ENCODE data around the gene SOX5. TPM values are rescaled to one million over a fixed set of nuclear protein-coding genes. Genes with fewer than 3 reads are reported as not detected.

Gene SOX5
- total RNA-seq, 4 donors from 2014 or later: 0.40 to 8.4 (median 2.2) TPM

GRCh38 chr12:23947395-23947794 is 2.1 kb downstream of the SOX5 start:
- Histone ChIP-seq H3K27me3 (peaks cover 0 to 30% (median 0%) of the 10 kb centered on the region in 4 donors), H3K4me1 (peaks cover 0 to 20% (median 5%) of the 10 kb centered on the region in 3 donors)

DNA sequence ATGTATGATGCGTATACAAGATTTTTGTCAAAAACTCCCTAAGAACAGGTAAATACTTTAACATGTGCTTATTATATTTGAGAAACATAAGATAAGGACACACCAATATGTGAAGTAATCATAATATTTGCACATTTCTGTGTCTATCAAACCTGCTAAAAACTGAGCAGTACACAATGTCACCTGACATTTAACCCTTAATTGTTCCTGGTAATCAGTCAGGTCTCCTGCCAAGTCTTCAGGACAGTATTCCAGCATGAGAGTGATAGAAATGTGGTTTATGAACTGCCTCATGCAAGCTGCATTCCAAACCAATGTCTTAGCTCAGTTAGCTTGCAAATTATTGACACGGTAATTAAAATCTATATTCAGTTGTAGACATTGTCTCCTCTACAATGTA is 4.2 kb downstream of the SOX5 start:
- Histone ChIP-seq H3K27me3 (peaks cover 0 to 21% (median 0%) of the 10 kb centered on the region in 4 donors), H3K27ac (no peak overlapping the region), H3K4me3 (no peak overlapping the region), H3K36me3 (no peaks in the 10 kb centered on the region), H3K9me3 (no peaks in the 10 kb centered on the region), H3K4me1 (peaks cover 0 to 10% (median 0%) of the 10 kb centered on the region in 3 donors)
- no peak for DNase-seq
- 88 to 96% methylated on average over 2 of the region's 2 CpGs for WGBS, 2 donors
- TF ChIP-seq, protein P1, sequence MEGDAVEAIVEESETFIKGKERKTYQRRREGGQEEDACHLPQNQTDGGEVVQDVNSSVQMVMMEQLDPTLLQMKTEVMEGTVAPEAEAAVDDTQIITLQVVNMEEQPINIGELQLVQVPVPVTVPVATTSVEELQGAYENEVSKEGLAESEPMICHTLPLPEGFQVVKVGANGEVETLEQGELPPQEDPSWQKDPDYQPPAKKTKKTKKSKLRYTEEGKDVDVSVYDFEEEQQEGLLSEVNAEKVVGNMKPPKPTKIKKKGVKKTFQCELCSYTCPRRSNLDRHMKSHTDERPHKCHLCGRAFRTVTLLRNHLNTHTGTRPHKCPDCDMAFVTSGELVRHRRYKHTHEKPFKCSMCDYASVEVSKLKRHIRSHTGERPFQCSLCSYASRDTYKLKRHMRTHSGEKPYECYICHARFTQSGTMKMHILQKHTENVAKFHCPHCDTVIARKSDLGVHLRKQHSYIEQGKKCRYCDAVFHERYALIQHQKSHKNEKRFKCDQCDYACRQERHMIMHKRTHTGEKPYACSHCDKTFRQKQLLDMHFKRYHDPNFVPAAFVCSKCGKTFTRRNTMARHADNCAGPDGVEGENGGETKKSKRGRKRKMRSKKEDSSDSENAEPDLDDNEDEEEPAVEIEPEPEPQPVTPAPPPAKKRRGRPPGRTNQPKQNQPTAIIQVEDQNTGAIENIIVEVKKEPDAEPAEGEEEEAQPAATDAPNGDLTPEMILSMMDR (IDR thresholded peaks at IDR 0.05): no peak
- TF ChIP-seq POLR2A (IDR thresholded peaks at IDR 0.05): no peak
- intact Hi-C loops (cut with DNase I): no loop called here

More at GRCh38 chr12:23947395-23947794, 2.1 kb downstream of the SOX5 start:
- DNase-seq: no peak
- H3K36me3 ChIP-seq: no peaks in the 10 kb centered on the region
- 67 to 71% methylated on average over 2 of the region's 2 CpGs for WGBS, 2 donors
- H3K27ac ChIP-seq: no peak overlapping the region
- intact Hi-C loops (cut with DNase I): no loop called here
- TF ChIP-seq POLR2A (IDR thresholded peaks at IDR 0.05): no peak
- TF ChIP-seq, protein P1 (IDR thresholded peaks at IDR 0.05): no peak
- H3K4me3 ChIP-seq: no peak overlapping the region
- H3K9me3 ChIP-seq: no peaks in the 10 kb centered on the region

GRCh38 chr12:23944067-23944466 is 5.4 kb downstream of the SOX5 start:
- intact Hi-C loops (cut with DNase I): no loop called here
- no peaks in the 10 kb centered on the region for H3K4me1 ChIP-seq
- peaks cover 0 to 11% (median 0%) of the 10 kb centered on the region in 4 donors for H3K27me3 ChIP-seq
- no peaks in the 10 kb centered on the region for H3K9me3 ChIP-seq
- H3K27ac ChIP-seq: no peak overlapping the region
- DNase-seq: no peak
- TF ChIP-seq POLR2A (IDR thresholded peaks at IDR 0.05): no peak
- TF ChIP-seq, protein P1 (IDR thresholded peaks at IDR 0.05): no peak
- 62 to 66% methylated on average over 5 of the region's 5 CpGs for WGBS, 2 donors
- H3K4me3 ChIP-seq: no peak overlapping the region
- H3K36me3 ChIP-seq: no peaks in the 10 kb centered on the region

DNA sequence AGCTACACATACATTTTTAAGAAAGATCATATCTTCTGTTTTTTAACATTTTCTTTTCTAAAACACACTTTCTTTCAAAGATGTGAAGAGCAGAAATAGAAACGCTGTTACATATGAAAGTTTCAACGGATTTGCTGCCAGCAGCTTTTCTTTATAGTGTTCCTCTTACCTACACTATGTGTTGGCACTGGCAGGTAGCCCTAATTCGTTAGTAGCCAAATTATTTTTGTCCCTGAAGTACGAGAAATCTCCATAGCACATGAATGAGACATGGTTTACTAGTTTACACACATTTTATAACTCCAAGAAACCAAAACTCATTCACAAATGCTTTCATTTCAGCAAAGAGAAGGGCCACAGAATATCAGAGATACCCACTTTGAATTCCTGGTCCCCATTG is 6.6 kb downstream of the SOX5 start:
- no peak for TF ChIP-seq POLR2A (IDR thresholded peaks at IDR 0.05)
- TF ChIP-seq, protein P1 (IDR thresholded peaks at IDR 0.05): no peak
- H3K27me3 ChIP-seq: no peaks in the 10 kb centered on the region
- H3K4me3 ChIP-seq: no peak overlapping the region
- DNase-seq: no peak
- intact Hi-C loops (cut with DNase I): no loop called here
- no peaks in the 10 kb centered on the region for H3K9me3 ChIP-seq
- 59 to 74% methylated on average over 4 of the region's 4 CpGs for WGBS, 2 donors
- no peaks in the 10 kb centered on the region for H3K36me3 ChIP-seq
- no peaks in the 10 kb centered on the region for H3K4me1 ChIP-seq
- no peak overlapping the region for H3K27ac ChIP-seq

GRCh38 chr12:23941780-23942179 is 7.7 kb downstream of the SOX5 start:
- no peak overlapping the region for H3K27ac ChIP-seq
- intact Hi-C loops (cut with DNase I): no loop called here
- no peaks in the 10 kb centered on the region for H3K27me3 ChIP-seq
- H3K9me3 ChIP-seq: no peaks in the 10 kb centered on the region
- DNase-seq: no peak
- TF ChIP-seq, protein P1 (IDR thresholded peaks at IDR 0.05): no peak
- TF ChIP-seq POLR2A (IDR thresholded peaks at IDR 0.05): no peak
- no peaks in the 10 kb centered on the region for H3K36me3 ChIP-seq
- WGBS, 2 donors: 64 to 83% methylated on average over 1 of the region's 1 CpG
- H3K4me1 ChIP-seq: no peaks in the 10 kb centered on the region
- H3K4me3 ChIP-seq: no peak overlapping the region

Data from esophagus squamous epithelium (tissue), 5 donors.